NB4 (cell line): ENCODE results near the gene NRL.

Source experiments
- POLR2A ChIP-seq: IDR thresholded peaks from 2 replicates; pipeline ENCODE4 v1.6.1; 2011; ENCODE audit warnings: mild to moderate bottlenecking; ENCODE audit not compliant: insufficient read length; ENCODE audit errors: extremely low read depth
- TF ChIP-seq, protein P1 (sequence below): IDR thresholded peaks from one replicate; pipeline ENCODE4 v1.5.1; 2012; ENCODE audit warnings: low read depth, low read length
- TF ChIP-seq, protein P2 (sequence below): IDR thresholded peaks from 2 replicates; pipeline ENCODE4 v1.6.1; 2011; ENCODE audit warnings: low read depth, low read length

DNA sequence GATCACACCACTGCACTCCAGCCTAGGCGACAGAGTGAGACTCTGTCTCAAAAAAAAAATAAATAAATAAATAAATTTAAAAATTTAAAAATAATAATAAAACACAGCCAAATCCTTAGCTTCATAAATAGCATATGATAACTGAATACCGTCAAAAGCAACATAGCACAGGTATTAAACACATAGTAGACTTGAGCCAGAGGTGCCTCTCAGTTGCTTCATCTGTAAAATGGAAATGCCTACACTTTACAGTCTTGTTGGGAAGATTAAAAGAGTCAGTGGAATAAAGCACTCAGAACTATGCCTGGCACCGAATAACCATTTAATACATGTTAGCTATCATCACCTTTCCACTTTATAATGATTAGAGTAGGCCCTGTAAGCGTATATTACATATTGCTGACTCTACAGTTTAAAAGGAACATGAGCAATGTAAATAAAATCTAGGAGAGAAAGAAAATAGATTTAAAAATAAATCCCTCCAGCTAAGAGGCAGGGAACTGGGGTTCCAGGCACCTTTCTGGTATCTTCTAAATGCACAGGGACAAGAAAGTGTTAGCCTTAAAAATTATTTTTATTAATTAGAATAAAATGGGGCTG, 8.0 kb downstream of the NRL start:
- TF ChIP-seq, protein P1, sequence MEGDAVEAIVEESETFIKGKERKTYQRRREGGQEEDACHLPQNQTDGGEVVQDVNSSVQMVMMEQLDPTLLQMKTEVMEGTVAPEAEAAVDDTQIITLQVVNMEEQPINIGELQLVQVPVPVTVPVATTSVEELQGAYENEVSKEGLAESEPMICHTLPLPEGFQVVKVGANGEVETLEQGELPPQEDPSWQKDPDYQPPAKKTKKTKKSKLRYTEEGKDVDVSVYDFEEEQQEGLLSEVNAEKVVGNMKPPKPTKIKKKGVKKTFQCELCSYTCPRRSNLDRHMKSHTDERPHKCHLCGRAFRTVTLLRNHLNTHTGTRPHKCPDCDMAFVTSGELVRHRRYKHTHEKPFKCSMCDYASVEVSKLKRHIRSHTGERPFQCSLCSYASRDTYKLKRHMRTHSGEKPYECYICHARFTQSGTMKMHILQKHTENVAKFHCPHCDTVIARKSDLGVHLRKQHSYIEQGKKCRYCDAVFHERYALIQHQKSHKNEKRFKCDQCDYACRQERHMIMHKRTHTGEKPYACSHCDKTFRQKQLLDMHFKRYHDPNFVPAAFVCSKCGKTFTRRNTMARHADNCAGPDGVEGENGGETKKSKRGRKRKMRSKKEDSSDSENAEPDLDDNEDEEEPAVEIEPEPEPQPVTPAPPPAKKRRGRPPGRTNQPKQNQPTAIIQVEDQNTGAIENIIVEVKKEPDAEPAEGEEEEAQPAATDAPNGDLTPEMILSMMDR: no peak
- TF ChIP-seq POLR2A: no peak
- TF ChIP-seq, protein P2, sequence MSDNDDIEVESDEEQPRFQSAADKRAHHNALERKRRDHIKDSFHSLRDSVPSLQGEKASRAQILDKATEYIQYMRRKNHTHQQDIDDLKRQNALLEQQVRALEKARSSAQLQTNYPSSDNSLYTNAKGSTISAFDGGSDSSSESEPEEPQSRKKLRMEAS: no peak
